ENCODE data around the gene WDR54. TPM values are rescaled to one million over a fixed set of nuclear protein-coding genes. Genes with fewer than 3 reads are reported as not detected.
A peak's percentile ranks its signal among the peaks of the same experiment; 100 is the strongest.

Gene WDR54
- total and polyA plus RNA-seq, 2 donors (not counting 3 experiments of a cell fraction or from before 2014, with no cell fraction given): 21.7 to 46.3 TPM

GRCh38 chr2:74381751-74382150 is 39.8 kb upstream of the WDR54 start:
- CTCF ChIA-PET: interaction anchor here (0.8 to 1.6 kb wide), 2 partner anchors 10 to 47 kb away, joined by 4 to 7 read pairs; no protein-coding TSS in a partner anchor
- Histone ChIP-seq H4K20me1 (replicated peaks; ENCODE audit: control insufficient read depth, extremely low read depth, insufficient read depth, low read length) (no peaks in the 10 kb centered on the region), H3K27ac (ENCODE audit: insufficient read depth, low read depth, low read length) (no peak overlapping the region)

GRCh38 chr2:74383254-74383653 is 38.3 kb upstream of the WDR54 start:
- FAIRE-seq (peak; percentile 74), DNase-seq (ENCODE audit: low read depth, low spot score) (peak; percentile 74)
- ChIA-PET POLR2A (no interaction called here), CTCF (interaction anchor here (1.5 kb wide), 1 partner anchor 8 kb away, joined by 5 read pairs; no protein-coding TSS in a partner anchor)
- Histone ChIP-seq H3K4me3 (replicated peaks in 1 of 3; ENCODE audit: insufficient read depth in 1 of 3, low read depth in 1 of 3, low read length in 3 of 3) (no peak overlapping the region), H3K4me1 (ENCODE audit: control insufficient read depth, extremely low read depth, insufficient read depth, low read length) (peaks cover 5% of the 10 kb centered on the region), H3K9me3 (replicated peaks; ENCODE audit: control insufficient read depth, insufficient read depth, low read length) (no peaks in the 10 kb centered on the region), H2AFZ (ENCODE audit: low read depth, low read length) (no peak overlapping the region), H3K27ac (ENCODE audit: insufficient read depth, low read depth, low read length) (no peak overlapping the region), H3K9ac (replicated peaks; ENCODE audit: extremely low read depth, insufficient read depth, low read length) (no peak overlapping the region), H3K79me2 (ENCODE audit: control insufficient read depth, insufficient read depth, low read length) (peaks cover 61% of the 10 kb centered on the region), H3K27me3 (ENCODE audit: control insufficient read depth in 2 of 2, insufficient read depth in 2 of 2, low read length in 2 of 2) (no peaks in the 10 kb centered on the region), H3K4me2 (ENCODE audit: insufficient read depth, low read length) (no peak overlapping the region), H3K9me1 (replicated peaks; ENCODE audit: control insufficient read depth, extremely low read depth, insufficient read depth, low read length) (no peaks in the 10 kb centered on the region), H3K36me3 (ENCODE audit: control insufficient read depth in 2 of 2, extremely low read depth in 1 of 2, insufficient read depth in 2 of 2, low read length in 2 of 2) (peaks cover 0 to 2% of the 10 kb centered on the region in 2 experiments), H4K20me1 (replicated peaks; ENCODE audit: control insufficient read depth, extremely low read depth, insufficient read depth, low read length) (no peaks in the 10 kb centered on the region)
- intact Hi-C loops (cut with micrococcal nuclease) (no loop called here), dilution Hi-C loops (cut with MboI; ENCODE audit: extremely low pct_ligation_motif_present, low sequenced_read_pairs) (no loop called here)
- no peak for TF ChIP-seq EZH2 (IDR thresholded peaks at IDR 0.05; ENCODE audit: borderline replicate concordance, low read depth, low read length, severe bottlenecking)
- TF ChIP-seq MAX (IDR thresholded peaks at IDR 0.05; ENCODE audit: insufficient read depth, insufficient read length): no peak
- TF ChIP-seq POLR2A (IDR thresholded peaks at IDR 0.05; ENCODE audit: low read depth, low read length): no peak
- TF ChIP-seq POLR2AphosphoS5 (IDR thresholded peaks at IDR 0.05; ENCODE audit: insufficient read depth, low read depth, low read length): no peak
- no peak for TF ChIP-seq CTCF (IDR thresholded peaks at IDR 0.05; ENCODE audit: extremely low read depth in 1 of 2, insufficient read depth in 1 of 2, low read depth in 1 of 2, low read length in 2 of 2)
- TF ChIP-seq FOS (IDR thresholded peaks at IDR 0.05; ENCODE audit: borderline replicate concordance, insufficient read depth, low read length): no peak
- TF ChIP-seq GATA2 (IDR thresholded peaks at IDR 0.05; ENCODE audit: insufficient read depth, insufficient read length, low read depth, low read length): no peak
- no peak for TF ChIP-seq JUN (IDR thresholded peaks at IDR 0.05; ENCODE audit: borderline replicate concordance, insufficient read depth, insufficient read length, low read depth)
- TF ChIP-seq MYC (IDR thresholded peaks at IDR 0.05; ENCODE audit: low read depth, low read length): no peak
- no TSS peak for BruUV-seq (replicated peaks)

More at GRCh38 chr2:74381751-74382150, 39.8 kb upstream of the WDR54 start:
- DNase-seq (ENCODE audit: low read depth, low spot score) (no peak), FAIRE-seq (no peak)
- Histone ChIP-seq H3K4me3 (replicated peaks in 1 of 3; ENCODE audit: insufficient read depth in 1 of 3, low read depth in 1 of 3, low read length in 3 of 3) (no peak overlapping the region), H3K27me3 (ENCODE audit: control insufficient read depth in 2 of 2, insufficient read depth in 2 of 2, low read length in 2 of 2) (no peaks in the 10 kb centered on the region), H2AFZ (ENCODE audit: low read depth, low read length) (no peak overlapping the region), H3K4me2 (ENCODE audit: insufficient read depth, low read length) (no peak overlapping the region), H3K9me3 (replicated peaks; ENCODE audit: control insufficient read depth, insufficient read depth, low read length) (no peaks in the 10 kb centered on the region), H3K9me1 (replicated peaks; ENCODE audit: control insufficient read depth, extremely low read depth, insufficient read depth, low read length) (no peaks in the 10 kb centered on the region), H3K79me2 (ENCODE audit: control insufficient read depth, insufficient read depth, low read length) (peaks cover 47% of the 10 kb centered on the region), H3K36me3 (ENCODE audit: control insufficient read depth in 2 of 2, extremely low read depth in 1 of 2, insufficient read depth in 2 of 2, low read length in 2 of 2) (peaks cover 0 to 12% of the 10 kb centered on the region in 2 experiments), H3K4me1 (ENCODE audit: control insufficient read depth, extremely low read depth, insufficient read depth, low read length) (peaks cover 5% of the 10 kb centered on the region), H3K9ac (replicated peaks; ENCODE audit: extremely low read depth, insufficient read depth, low read length) (no peak overlapping the region)
- POLR2A ChIA-PET: no interaction called here
- dilution Hi-C loops (cut with MboI; ENCODE audit: extremely low pct_ligation_motif_present, low sequenced_read_pairs): no loop called here
- BruUV-seq (replicated peaks): no TSS peak
- TF ChIP-seq JUN (IDR thresholded peaks at IDR 0.05; ENCODE audit: borderline replicate concordance, insufficient read depth, insufficient read length, low read depth) (no peak), POLR2A (IDR thresholded peaks at IDR 0.05; ENCODE audit: low read depth, low read length) (no peak), FOS (IDR thresholded peaks at IDR 0.05; ENCODE audit: borderline replicate concordance, insufficient read depth, low read length) (no peak), MYC (IDR thresholded peaks at IDR 0.05; ENCODE audit: low read depth, low read length) (no peak), GATA2 (IDR thresholded peaks at IDR 0.05; ENCODE audit: insufficient read depth, insufficient read length, low read depth, low read length) (no peak), EZH2 (IDR thresholded peaks at IDR 0.05; ENCODE audit: borderline replicate concordance, low read depth, low read length, severe bottlenecking) (no peak), MAX (IDR thresholded peaks at IDR 0.05; ENCODE audit: insufficient read depth, insufficient read length) (no peak), POLR2AphosphoS5 (IDR thresholded peaks at IDR 0.05; ENCODE audit: insufficient read depth, low read depth, low read length) (no peak)
- intact Hi-C loops (cut with micrococcal nuclease): no loop called here
